HG03064 (cell line): Measurements from ENCODE around the gene ZNF653.
"Not testable (repeated sequence)": the region's sequence is repeated elsewhere in the genome, so short reads cannot be mapped to it uniquely, and the experiment has no call there.

Source experiments
- ATAC-seq: cut with Tn5 transposase; IDR thresholded peaks from one replicate; pipeline ENCODE4 v1.9.1; 2021; ENCODE audit warnings: low read depth; ENCODE audit not compliant: unreplicated experiment

ZNF653 gene

DNA sequence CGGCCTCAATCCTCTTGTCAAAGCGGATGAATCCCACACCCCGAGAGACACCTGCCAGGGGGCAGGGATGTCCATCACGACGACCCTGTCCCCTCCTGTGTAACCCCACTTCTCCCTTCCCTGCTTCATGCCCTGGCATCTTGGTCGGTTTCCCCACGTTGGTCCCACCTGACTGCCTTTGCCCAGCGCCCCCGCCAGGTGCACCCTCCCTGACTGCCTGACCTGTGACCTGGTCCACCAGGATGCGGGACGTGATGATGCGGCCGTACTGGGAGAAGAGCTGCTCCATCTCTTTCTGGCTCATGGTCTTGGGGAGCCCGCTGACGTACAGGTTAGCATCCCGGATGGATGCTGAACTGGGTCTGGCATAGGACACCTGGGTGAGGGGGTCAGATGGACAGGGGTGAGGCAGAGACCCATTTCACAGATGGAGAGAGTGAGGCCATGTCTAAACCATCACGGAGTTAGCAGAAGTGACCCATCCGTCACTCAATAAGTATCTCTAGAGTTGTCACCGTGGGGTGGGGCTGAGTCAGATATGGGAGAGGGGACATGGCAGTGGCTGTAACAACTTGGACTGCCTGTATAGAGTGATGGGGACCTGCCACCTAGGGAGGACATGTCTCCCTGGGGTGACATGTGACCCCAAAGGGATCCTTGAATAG is 47.3 kb downstream of the ZNF653 start:
- ATAC-seq: no peak

- no peak for ATAC-seq
Observed at GRCh38 chr19:11457831-11458230, 47.8 kb downstream of the ZNF653 start.

DNA sequence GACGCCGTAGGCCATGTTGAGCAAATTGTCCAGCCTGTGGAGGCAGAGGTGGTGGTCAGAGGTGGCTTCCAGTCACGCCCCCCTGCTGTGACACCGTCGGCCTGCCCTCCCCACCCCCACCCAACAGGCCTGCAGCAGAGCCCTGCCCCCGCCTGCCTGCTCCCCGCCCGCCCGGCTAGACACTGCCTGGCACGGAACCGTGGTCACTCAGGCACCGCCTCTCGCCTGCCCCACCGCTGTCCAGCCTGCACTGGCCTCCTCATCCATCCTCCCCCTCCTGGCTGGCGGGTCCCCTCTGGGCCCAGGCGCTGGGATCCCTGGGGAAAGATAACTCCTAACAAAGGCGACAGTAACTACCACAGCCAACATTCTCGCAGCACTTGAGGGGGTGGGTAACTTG is 48.5 kb downstream of the ZNF653 start:
- ATAC-seq: no peak

- ATAC-seq: no peak
Observed at GRCh38 chr19:11456659-11457058, 49.0 kb downstream of the ZNF653 start.

GRCh38 chr19:11455233-11455554 is 50.4 kb downstream of the ZNF653 start:
- not testable (repeated sequence) for ATAC-seq

- ATAC-seq: no peak
Observed at GRCh38 chr19:11453468-11454341, 51.9 kb downstream of the ZNF653 start.

GRCh38 chr19:11452620-11453310 is 52.9 kb downstream of the ZNF653 start:
- ATAC-seq: no peak

DNA sequence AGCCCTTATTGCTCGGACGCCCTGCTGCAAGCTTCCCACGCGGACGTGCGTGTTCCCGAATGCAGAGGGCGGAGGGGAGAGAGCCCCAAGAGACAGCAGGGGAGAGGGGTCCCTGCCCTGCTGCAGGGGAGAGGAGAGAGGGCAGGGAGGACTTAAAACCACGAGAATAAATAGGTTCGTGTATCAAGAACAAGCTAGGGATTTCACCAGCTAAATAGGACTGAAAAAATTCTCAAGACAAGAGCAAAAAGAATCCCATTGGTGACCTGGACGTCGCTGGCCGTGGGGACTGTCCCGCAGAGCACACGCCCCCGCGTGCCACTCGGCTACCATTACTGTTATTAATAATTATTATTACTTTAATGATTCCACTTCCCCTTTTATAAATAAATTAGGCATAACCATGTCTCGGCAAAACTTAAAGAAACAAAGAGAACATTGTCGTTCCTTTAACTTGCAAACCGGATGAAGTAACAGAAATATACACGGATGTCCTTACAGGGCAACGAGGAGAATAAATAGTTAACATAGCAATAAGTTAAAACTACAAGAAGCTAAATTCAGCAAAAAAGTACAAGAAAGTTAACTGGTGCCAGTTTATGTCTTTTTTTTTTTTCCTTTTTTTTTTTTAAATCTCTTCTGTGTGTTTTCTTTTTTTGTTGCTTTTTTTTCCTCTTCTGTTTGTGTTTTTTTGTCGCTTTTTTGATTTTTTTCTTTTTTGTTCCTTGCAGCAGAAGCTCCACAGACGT is 53.6 kb downstream of the ZNF653 start:
- no peak for ATAC-seq

DNA sequence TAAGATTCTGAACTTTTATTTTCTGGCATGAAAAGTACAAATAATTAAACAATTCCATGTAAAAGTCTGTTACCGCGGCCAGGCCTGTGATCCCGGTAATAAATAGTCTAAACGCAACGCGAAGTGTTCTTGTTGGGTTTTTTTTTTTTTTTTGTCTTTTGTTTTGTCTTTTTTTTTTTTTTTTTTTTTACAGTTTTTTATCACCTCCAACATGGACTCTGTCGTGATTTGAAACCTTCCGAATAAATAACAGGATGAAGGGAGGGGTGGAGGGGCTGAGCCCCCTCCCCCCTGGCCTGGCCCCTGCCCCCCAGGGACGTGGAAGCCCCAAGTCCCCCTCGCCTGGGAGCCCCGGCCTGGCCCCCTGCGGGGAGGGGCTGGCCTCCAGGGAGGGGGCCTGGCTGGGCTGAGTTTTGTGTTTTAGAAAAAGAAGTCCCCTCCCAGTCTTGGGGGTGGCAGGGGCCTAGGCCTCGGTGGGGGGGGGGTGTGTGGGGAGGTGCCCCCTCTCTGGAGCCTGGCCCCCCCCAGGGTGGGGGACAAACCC is 54.2 kb downstream of the ZNF653 start:
- ATAC-seq: no peak

DNA sequence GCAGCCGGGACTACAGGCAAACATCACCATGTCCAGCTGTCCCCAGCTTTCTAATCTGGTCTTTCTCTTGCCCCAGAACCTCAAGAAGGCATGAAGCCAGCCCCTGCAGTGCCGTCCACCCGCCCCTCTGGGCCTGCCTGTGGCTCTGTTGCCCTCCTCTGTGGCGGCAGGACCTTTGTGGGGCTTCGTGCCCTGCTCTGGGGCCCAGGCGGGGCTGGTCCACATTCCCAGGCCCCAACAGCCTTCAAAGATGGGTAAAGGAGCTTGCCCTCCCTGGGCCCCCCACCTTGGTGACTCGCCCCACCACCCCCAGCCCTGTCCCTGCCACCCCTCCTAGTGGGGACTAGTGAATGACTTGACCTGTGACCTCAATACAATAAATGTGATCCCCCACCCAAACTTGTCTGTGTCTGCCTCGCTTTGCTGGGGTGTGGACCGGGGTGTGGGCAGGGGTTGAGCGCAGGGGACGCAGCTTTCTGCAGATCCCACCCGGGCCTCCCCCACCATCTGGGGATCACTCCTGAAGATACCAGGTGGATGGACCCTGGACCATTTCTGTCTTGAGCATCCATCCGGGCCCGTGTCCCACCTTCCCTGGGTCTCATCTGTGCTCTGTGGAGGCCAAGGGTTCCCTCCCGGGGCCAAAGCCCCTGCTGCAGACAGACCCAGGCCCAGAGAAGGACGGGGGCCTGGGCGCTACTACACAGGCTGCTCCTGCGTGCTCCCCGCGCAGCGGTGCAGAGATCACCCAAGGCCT is 54.9 kb downstream of the ZNF653 start:
- no peak for ATAC-seq

GRCh38 chr19:11448923-11449554 is 56.6 kb downstream of the ZNF653 start:
- no peak for ATAC-seq

GRCh38 chr19:11448410-11448809 is 57.2 kb downstream of the ZNF653 start:
- ATAC-seq: no peak

DNA sequence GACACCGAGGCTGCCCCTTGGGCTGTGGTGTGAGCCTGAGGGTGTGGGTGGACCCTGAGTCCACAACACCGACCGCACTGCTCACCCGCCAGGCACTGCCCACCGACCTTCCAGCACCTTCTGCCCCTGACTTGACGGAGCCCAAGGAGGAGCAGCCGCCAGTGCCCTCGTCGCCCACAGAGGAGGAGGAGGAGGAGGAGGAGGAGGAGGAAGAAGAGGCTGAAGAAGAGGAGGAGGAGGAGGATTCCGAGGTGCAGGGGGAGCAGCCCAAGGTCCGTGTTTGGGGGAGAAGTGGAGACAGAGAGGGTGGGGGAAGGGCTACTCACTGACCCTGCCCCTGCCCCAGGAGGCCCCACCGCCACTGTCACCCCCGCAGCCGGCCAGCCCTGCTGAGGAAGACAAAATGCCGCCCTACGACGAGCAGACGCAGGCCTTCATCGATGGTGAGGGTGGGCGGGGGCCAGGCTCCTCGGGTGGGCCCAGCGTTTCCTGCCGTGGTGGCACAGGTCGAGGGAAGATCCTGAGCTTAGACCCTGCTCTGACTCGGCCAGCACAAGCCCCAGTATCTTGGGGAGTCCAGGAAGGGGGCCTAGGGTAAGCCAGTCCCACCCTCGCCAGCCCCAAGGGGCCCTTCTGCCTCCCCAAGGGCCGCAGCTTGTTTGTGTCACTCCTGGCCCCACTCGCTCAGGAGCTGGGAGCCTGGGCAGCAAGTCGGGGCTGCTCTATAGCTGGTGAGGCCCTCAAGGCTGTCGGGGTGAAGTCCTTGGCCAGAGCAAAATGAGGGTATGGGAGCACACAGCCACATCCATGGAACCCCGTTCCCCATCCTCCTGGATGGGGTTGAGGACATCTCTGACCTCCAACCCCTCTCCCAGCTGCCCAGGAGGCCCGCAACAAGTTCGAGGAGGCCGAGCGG is 58.0 kb downstream of the ZNF653 start:
- no peak for ATAC-seq

DNA sequence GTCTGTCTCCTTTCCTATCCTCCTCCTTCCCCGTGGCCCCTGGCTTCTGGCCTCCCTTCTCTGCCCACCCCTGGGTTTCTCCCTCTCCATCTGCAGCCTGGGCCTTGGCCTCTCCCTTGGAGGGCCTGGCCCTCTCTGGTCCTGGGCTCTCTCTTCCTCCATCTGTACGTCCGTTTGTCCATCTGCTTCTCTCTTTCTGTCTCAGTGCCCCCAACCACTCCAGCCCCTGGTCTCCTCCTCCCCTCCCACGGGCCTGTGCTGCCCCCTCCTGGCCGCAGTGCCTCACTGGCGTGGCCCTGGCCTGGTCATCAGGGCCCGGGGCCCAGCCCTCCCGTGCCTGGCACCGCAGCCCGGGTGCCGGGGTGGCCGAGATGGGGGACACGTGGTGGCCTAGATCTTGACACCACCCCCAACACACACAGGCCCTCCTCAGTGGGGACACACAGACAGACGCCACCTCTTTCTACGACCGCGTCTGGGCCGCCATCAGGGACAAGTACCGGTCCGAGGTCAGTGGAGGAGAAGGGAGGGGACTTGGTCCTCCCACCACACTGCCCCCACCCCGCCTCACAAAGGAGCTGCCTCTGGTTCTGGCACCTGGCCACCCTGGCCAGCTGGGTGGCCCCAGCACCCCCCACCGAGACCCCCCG is 58.9 kb downstream of the ZNF653 start:
- ATAC-seq: no peak

DNA sequence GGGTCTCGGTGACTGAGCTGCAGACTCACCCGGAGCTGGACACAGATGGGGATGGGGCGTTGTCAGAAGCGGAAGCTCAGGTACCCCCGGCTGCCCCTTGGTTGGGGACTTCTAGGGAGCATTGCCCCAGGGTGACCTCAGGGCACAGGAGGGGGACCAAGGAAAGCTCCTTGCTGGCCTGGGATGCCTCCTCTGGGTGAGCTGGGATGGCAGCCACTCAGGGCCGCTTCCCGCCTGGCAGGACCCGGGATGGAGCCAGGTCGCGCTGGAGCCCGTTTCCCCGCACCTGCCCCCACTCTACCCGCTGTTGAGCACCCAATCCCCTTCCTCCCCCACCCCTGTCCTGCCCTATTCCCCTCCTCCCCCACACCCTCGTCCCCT is 59.4 kb downstream of the ZNF653 start:
- ATAC-seq: no peak

DNA sequence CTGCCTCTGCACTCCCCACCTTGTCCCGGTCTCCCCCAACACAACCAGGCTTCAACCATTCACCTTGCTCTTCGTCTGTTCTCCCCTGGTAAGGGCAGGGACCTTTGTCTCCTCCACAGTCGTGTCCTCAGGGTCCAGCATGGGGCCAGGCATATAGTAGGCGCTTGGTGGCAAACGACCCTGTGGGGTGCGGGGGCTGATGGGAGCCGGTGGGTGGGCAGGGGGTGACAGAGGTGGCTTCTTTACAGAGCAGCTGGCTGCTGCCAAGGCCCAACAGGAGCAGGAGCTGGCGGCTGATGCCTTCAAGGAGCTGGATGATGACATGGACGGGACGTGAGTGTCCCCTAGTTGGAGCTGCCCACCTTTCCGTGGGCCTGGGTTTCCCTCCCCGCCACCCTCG is 60.5 kb downstream of the ZNF653 start:
- ATAC-seq: no peak

- no peak for ATAC-seq
Observed at GRCh38 chr19:11444059-11444458, 61.6 kb downstream of the ZNF653 start.

GRCh38 chr19:11437955-11438354 is 67.7 kb downstream of the ZNF653 start:
- no peak for ATAC-seq
